Activated B cell treated with CpG ODN at 0.5 μM for 24 hours (primary cell): ENCODE data around the gene MVB12B. TPM values are rescaled to one million over a fixed set of nuclear protein-coding genes. Genes with fewer than 3 reads are reported as not detected.

Experiments
- ATAC-seq: fragments of 200-7000 bp; cut with Tn5 transposase; one replicate; pipeline ENCODE4 v1.10.0; 2021; ENCODE audit warnings: low read depth, mild to moderate bottlenecking, moderate library complexity
- CTCF ChIA-PET: fragments of 350-600 bp; sonication (Branson Sonifier 250); formaldehyde crosslinking; loops from one replicate; lab custom pipeline; 2021; ENCODE audit warnings: antibody characterized with exemption; lab: Charles Lee
- POLR2A ChIA-PET: fragments of 350-600 bp; sonication (Branson Sonifier 250); formaldehyde crosslinking; loops from one replicate; lab custom pipeline; 2021; ENCODE audit warnings: antibody characterized with exemption; lab: Charles Lee
- DNase-seq: peaks from one replicate; pipeline ENCODE4 v3.0.0; 2022
- H3K27ac Mint-ChIP-seq: one replicate; pipeline ENCODE4 v1.8.0; 2020; ENCODE audit warnings: mixed read lengths
- H3K27me3 Mint-ChIP-seq: one replicate; pipeline ENCODE4 v1.8.0; 2021; ENCODE audit warnings: mixed read lengths
- H3K36me3 Mint-ChIP-seq: one replicate; pipeline ENCODE4 v1.8.0; 2021; ENCODE audit warnings: low read depth, mixed read lengths
- H3K4me1 Mint-ChIP-seq: one replicate; pipeline ENCODE4 v1.8.0; 2021; ENCODE audit warnings: mixed read lengths
- H3K4me3 Mint-ChIP-seq: one replicate; pipeline ENCODE4 v1.8.0; 2020; ENCODE audit warnings: mild to moderate bottlenecking, mixed read lengths
- H3K9me3 Mint-ChIP-seq: one replicate; pipeline ENCODE4 v1.8.0; 2020; ENCODE audit warnings: mixed read lengths
- intact Hi-C: fragments of 100-400 bp; cut with micrococcal nuclease; formaldehyde crosslinking; loops from one replicate; pipeline ENCODE4 v1.15.1; 2024
- total RNA-seq: library from RNA; stranded (reverse); gene quantifications from 2 replicates; pipeline ENCODE4 v1.2.3, GENCODE V29; 2022
- TF ChIP-seq, protein P1 (sequence below): fragments of 200-600 bp; IDR thresholded peaks from one replicate; pipeline ENCODE4 v1.8.0; 2022; ENCODE audit warnings: antibody characterized with exemption, mild to moderate bottlenecking

MVB12B gene
- total RNA-seq, 1 donor from 2014 or later: 2.5 TPM

- Mint-ChIP-seq H3K4me3 (no peak overlapping the region), H3K36me3 (no peaks in the 10 kb centered on the region), H3K4me1 (peaks cover 7% of the 10 kb centered on the region), H3K27ac (no peak overlapping the region), H3K9me3 (no peaks in the 10 kb centered on the region), H3K27me3 (peaks cover 24% of the 10 kb centered on the region)
- TF ChIP-seq, protein P1, sequence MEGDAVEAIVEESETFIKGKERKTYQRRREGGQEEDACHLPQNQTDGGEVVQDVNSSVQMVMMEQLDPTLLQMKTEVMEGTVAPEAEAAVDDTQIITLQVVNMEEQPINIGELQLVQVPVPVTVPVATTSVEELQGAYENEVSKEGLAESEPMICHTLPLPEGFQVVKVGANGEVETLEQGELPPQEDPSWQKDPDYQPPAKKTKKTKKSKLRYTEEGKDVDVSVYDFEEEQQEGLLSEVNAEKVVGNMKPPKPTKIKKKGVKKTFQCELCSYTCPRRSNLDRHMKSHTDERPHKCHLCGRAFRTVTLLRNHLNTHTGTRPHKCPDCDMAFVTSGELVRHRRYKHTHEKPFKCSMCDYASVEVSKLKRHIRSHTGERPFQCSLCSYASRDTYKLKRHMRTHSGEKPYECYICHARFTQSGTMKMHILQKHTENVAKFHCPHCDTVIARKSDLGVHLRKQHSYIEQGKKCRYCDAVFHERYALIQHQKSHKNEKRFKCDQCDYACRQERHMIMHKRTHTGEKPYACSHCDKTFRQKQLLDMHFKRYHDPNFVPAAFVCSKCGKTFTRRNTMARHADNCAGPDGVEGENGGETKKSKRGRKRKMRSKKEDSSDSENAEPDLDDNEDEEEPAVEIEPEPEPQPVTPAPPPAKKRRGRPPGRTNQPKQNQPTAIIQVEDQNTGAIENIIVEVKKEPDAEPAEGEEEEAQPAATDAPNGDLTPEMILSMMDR: no peak
- ChIA-PET CTCF (interaction anchor here (4.3 kb wide), 1 partner anchor 47 kb away, joined by 26 read pairs; no protein-coding TSS in a partner anchor), POLR2A (interaction anchor here (0.6 to 1.1 kb wide), 2 partner anchors 9 to 39 kb away, joined by 4 to 12 read pairs; no protein-coding TSS in a partner anchor)
- DNase-seq (no peak), ATAC-seq (no peak)
- intact Hi-C loops: no loop called here
Observed at GRCh38 chr9:126511411-126511810, 184.8 kb downstream of the MVB12B start.

- TF ChIP-seq, protein P1: no peak
- ChIA-PET POLR2A (no interaction called here), CTCF (interaction anchor here (0.9 to 4.3 kb wide), 3 partner anchors 14 to 45 kb away, joined by 3 to 26 read pairs (median 8); no protein-coding TSS in a partner anchor)
- H3K27ac Mint-ChIP-seq: no peak overlapping the region
- no peak for DNase-seq
- H3K27me3 Mint-ChIP-seq: peaks cover 42% of the 10 kb centered on the region
- no peak for ATAC-seq
- intact Hi-C loops: loop anchor here (1.0 kb wide), 2 partner anchors 12 to 45 kb away; no protein-coding TSS in a partner anchor
- no peak overlapping the region for H3K4me3 Mint-ChIP-seq
- peaks cover 22% of the 10 kb centered on the region for H3K4me1 Mint-ChIP-seq
- H3K9me3 Mint-ChIP-seq: no peaks in the 10 kb centered on the region
- no peaks in the 10 kb centered on the region for H3K36me3 Mint-ChIP-seq
Observed at GRCh38 chr9:126513159-126514036, 186.8 kb downstream of the MVB12B start.

DNA sequence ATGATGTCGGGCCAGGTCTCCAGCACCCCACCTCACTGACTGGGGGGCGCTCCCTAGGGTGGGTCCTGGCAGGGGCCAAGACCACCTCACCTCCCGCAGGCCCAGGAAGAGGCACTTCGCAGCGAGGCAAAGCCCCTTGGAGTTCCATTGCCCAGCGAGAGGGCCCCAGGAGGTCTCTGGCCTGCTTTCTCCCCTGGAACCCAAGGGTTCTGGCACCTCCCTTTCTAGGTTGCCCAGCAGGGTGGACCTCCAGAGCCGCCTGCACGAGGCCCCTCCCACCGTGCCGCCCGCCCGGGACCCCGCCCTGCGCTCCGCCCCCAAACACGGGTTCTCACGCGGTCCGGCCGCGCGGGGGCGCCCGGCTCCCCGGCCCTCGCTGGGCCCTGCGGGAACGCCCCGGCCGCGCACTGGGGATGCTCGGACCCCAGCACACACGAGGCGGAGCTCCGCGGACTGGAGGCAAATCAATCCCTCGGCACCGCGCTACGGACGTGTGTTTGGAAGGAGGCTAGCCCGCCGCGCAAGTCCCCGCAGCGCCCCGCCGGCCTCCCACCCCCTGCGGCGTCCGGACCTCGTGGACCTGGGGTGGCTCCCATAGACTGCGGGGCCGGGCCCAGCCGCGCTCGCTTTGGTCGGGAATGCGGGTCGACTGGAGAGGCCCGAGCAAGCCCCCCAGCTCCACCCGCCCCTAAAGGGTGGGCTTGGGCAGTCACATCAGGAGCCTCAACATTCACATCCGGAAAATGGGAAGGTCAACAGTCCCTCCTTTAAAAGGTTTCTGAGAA, 187.6 kb downstream of the MVB12B start:
- Mint-ChIP-seq H3K27me3 (peaks cover 48% of the 10 kb centered on the region), H3K36me3 (no peaks in the 10 kb centered on the region), H3K4me1 (peaks cover 22% of the 10 kb centered on the region), H3K27ac (no peak overlapping the region), H3K9me3 (no peaks in the 10 kb centered on the region), H3K4me3 (no peak overlapping the region)
- peak; percentile 96 for ATAC-seq
- TF ChIP-seq, protein P1: no peak
- ChIA-PET POLR2A (no interaction called here), CTCF (interaction anchor here (0.8 to 4.3 kb wide), 7 partner anchors 11 to 44 kb away, joined by 3 to 26 read pairs (median 4); no protein-coding TSS in a partner anchor)
- DNase-seq: peak; percentile 79
- intact Hi-C loops: loop anchor here (1.0 kb wide), 2 partner anchors 13 to 44 kb away; no protein-coding TSS in a partner anchor

DNA sequence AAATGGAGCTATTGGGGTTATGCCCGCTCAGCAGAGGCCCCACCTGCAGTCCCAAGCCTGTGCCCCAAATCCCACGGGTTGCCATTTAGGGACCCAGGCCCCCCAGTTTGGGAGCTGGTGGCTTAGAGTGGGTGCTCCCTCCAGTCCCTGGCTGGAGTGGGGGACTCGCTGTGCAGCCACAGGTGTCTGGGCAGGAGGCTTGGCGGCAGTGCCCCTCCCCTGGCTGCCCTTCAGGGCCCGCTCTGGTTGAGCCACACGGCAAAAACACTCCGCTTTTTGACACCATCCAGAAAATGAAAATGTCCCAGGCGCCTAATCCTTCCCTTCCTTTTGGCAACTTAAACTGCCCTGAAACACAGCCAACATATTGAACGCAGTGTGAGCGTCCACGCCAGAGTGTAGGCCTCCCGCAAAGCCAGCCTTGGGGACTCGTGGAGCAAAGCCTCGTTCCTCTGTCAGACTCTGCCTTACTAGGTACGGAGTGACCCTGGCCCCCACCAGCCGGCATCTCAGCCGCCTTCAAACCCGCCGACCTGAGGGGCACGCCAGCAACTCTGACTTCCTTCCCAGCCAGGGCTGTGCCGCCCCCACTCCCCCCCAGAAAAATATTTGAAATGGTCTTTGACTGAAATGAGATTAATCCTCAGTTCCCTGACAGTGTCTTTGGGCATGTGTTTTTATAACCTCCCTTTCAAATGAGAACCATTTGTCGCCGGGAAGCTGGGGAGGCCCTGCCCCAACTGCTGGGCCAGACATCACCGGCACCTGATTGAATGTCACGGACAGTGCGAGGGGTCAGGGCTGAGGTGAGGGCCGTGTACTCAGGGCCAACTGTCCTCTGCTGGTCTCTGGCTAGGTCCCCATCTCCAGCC, 188.6 kb downstream of the MVB12B start:
- CTCF ChIA-PET: interaction anchor here (0.6 to 1.9 kb wide), 6 partner anchors 10 to 196 kb away, joined by 3 to 8 read pairs (median 4); no protein-coding TSS in a partner anchor
- Mint-ChIP-seq H3K27me3 (peaks cover 45% of the 10 kb centered on the region), H3K9me3 (no peaks in the 10 kb centered on the region), H3K36me3 (no peaks in the 10 kb centered on the region), H3K27ac (no peak overlapping the region), H3K4me1 (peaks cover 22% of the 10 kb centered on the region), H3K4me3 (peak overlapping the region; percentile 28)
- intact Hi-C loops: no loop called here
- POLR2A ChIA-PET: no interaction called here
- TF ChIP-seq, protein P1: no peak
- ATAC-seq (no peak), DNase-seq (no peak)
